DMS114 treated with DMSO at 0.1 percent for 48 hours (cell line): ENCODE data around the gene SLC35D2.

Experiments used
- DNase-seq: peaks from one replicate; lab custom pipeline; 2025; ENCODE audit not compliant: unreplicated experiment; lab: John Stamatoyannopoulos, UW

SLC35D2 gene

GRCh38 chr9:96383165-96383942, at the start of gene SLC35D2:
Gene SLC35D2 (minus strand): TSS chr9:96383711. CDS start chr9:96383634, 77 bp downstream.
- DNase-seq = no peak

GRCh38 chr9:96430377-96430776, 46.9 kb upstream of the SLC35D2 start:
- no peak for DNase-seq

- DNase-seq = no peak
These were observed 46.2 kb upstream of the SLC35D2 start for GRCh38 chr9:96429732-96430131.

- DNase-seq = no peak
These were observed 42.1 kb upstream of the SLC35D2 start for GRCh38 chr9:96425500-96426169.

- no peak for DNase-seq
These were observed 40.5 kb upstream of the SLC35D2 start for GRCh38 chr9:96423985-96424336.

GRCh38 chr9:96423322-96423984, 39.9 kb upstream of the SLC35D2 start:
- no peak for DNase-seq

- no peak for DNase-seq
These were observed 37.1 kb upstream of the SLC35D2 start for GRCh38 chr9:96420468-96421219.

- DNase-seq = no peak
These were observed 36.1 kb upstream of the SLC35D2 start for GRCh38 chr9:96419691-96419969.

GRCh38 chr9:96418920-96419690, 35.6 kb upstream of the SLC35D2 start:
- no peak for DNase-seq

GRCh38 chr9:96418083-96418919, 34.8 kb upstream of the SLC35D2 start, which contains the start of gene ZNF367:
Gene ZNF367 (minus strand): TSS chr9:96418370. CDS start chr9:96418032, 338 bp downstream.
- peak; percentile 87 for DNase-seq

- DNase-seq = no peak
These were observed 34.2 kb upstream of the SLC35D2 start for GRCh38 chr9:96417661-96418082.

- DNase-seq = peak; percentile 53
These were observed 33.6 kb upstream of the SLC35D2 start for GRCh38 chr9:96417051-96417586.

- no peak for DNase-seq
These were observed 30.1 kb upstream of the SLC35D2 start for GRCh38 chr9:96413302-96414221.

GRCh38 chr9:96412174-96412913, 28.8 kb upstream of the SLC35D2 start:
- no peak for DNase-seq

- DNase-seq = no peak
These were observed 27.8 kb upstream of the SLC35D2 start for GRCh38 chr9:96411129-96411838.

GRCh38 chr9:96408409-96409280, 25.1 kb upstream of the SLC35D2 start:
- DNase-seq = no peak
